Psoas muscle (tissue), 8 donors: Measurements from ENCODE around the gene ZNF441. TPM values are rescaled to one million over a fixed set of nuclear protein-coding genes. Genes with fewer than 3 reads are reported as not detected.

ENCODE experiments used
- ATAC-seq, 4 donors: fragments of 200-7000 bp; cut with Tn5 transposase; one replicate each; pipeline ENCODE4 v1.9.1; 2020; ENCODE audit warnings: moderate library complexity in 3 of 4, mild to moderate bottlenecking in 2 of 4
- DNase-seq, 2 donors: peaks; one replicate each; pipeline ENCODE4 v3.0.0-alpha.2; 2020
- H3K27ac ChIP-seq: fragments of 200-600 bp; one replicate; pipeline ENCODE4 v1.8.0; 2022
- H3K27me3 ChIP-seq, 3 donors: fragments of 200-600 bp in 1 of 3; one replicate each; pipeline versions ENCODE4 v1.6.1 to v1.8.0; 2013 to 2022; ENCODE audit warnings: low read length in 2 of 3, mild to moderate bottlenecking in 2 of 3, moderate library complexity in 1 of 3; ENCODE audit not compliant: insufficient read depth in 3 of 3
- H3K36me3 ChIP-seq, 2 donors: fragments of 200-600 bp in 1 of 2; one replicate each; pipeline versions ENCODE4 v1.6.1 to v1.8.0; 2013 to 2022; ENCODE audit warnings: low read depth in 1 of 2, mild to moderate bottlenecking in 1 of 2, moderate library complexity in 1 of 2; ENCODE audit not compliant: insufficient read depth in 1 of 2
- H3K4me1 ChIP-seq: fragments of 200-600 bp; one replicate; pipeline ENCODE4 v1.8.0; 2022
- H3K4me3 ChIP-seq: fragments of 200-600 bp; one replicate; pipeline ENCODE4 v1.8.0; 2022; ENCODE audit warnings: mild to moderate bottlenecking
- H3K9me3 ChIP-seq: fragments of 200-600 bp; one replicate; pipeline ENCODE4 v1.8.0; 2022
- WGBS, 3 donors: extraction: QIAGEN DNeasy Blood & Tissue Kit; methylation state at CpG; one replicate each; pipeline versions ENCODE4 v1.1.6 to v1.1.7; 2013; 5-methylcytosine and 5-hydroxymethylcytosine counted together
- intact Hi-C, 2 donors: fragments of 100-400 bp; cut with DNase I; formaldehyde crosslinking; loops; one replicate each; pipeline versions ENCODE4 v1.11.0 to v1.14.2; 2022
- polyA plus RNA-seq, 3 donors: library from polyadenylated mRNA; stranded (reverse); fragments of 200-250 nt; gene quantifications; one replicate each; pipeline ENCODE4 v1.2.3, GENCODE V29; 2013
- total RNA-seq, 4 donors: library from RNA; stranded (reverse); fragmentation: NEBNext Ultra II Directional in 2 of 4; extraction: Animal tissue kit (Norgen Biotek cat#: 25700) in 2 of 4; gene quantifications; one replicate each; pipeline versions ENCODE4 v1.2.1 to v1.2.4, GENCODE V29; 2021 to 2023
- TF ChIP-seq, protein P1 (sequence below): fragments of 200-600 bp; IDR thresholded peaks from one replicate; pipeline ENCODE4 v1.8.0; 2022; ENCODE audit warnings: antibody characterized with exemption
- donor health status: healthy with polysubstance abuse.
- donor health status: DM: no; HTN: no; CAD: no; lungs with moderate emphysema.
- donor health status: Bipolar disorder and iron deficiency.
- donor health status: healthy.
- donor health status: DM: yes; HTN: yes; CAD: no.
- donor health status: DM: no; HTN: no; CAD: no.
- donor health status: DM: no; HTN: no; CAD: no.
- donor health status: DM: yes; HTN: yes; CAD: no.

ZNF441 gene
- total and polyA plus RNA-seq, 7 donors: 1.3 to 4.7 (median 2.0) TPM

DNA sequence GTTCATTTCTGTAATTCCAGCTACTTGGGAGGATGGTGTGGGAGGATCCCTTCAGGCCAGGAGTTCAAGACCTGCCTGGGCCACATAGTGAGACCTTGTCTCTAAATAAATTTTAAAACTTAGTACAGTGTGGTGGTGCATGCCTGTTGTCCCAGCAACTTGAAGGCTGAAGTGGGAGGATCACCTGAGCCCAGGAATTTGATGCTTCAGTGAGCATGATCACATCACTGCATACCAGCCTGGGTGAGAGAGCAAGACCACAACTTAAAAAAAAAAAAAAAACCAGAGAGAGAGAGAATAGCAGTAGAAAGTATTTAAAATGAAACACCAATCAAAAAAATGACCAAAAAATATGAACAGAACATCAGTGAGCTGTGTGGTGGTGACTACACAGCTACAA, 20.9 kb upstream of the ZNF441 start:
- intact Hi-C loops: no loop called here
- ATAC-seq (no peak), DNase-seq (no peak)
- no peak overlapping the region for H3K4me3 ChIP-seq
- no peaks in the 10 kb centered on the region for H3K27me3 ChIP-seq
- H3K36me3 ChIP-seq: no peaks in the 10 kb centered on the region
- peaks cover 24% of the 10 kb centered on the region for H3K9me3 ChIP-seq
- TF ChIP-seq, protein P1, sequence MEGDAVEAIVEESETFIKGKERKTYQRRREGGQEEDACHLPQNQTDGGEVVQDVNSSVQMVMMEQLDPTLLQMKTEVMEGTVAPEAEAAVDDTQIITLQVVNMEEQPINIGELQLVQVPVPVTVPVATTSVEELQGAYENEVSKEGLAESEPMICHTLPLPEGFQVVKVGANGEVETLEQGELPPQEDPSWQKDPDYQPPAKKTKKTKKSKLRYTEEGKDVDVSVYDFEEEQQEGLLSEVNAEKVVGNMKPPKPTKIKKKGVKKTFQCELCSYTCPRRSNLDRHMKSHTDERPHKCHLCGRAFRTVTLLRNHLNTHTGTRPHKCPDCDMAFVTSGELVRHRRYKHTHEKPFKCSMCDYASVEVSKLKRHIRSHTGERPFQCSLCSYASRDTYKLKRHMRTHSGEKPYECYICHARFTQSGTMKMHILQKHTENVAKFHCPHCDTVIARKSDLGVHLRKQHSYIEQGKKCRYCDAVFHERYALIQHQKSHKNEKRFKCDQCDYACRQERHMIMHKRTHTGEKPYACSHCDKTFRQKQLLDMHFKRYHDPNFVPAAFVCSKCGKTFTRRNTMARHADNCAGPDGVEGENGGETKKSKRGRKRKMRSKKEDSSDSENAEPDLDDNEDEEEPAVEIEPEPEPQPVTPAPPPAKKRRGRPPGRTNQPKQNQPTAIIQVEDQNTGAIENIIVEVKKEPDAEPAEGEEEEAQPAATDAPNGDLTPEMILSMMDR: no peak
- H3K4me1 ChIP-seq: no peaks in the 10 kb centered on the region
- no peak overlapping the region for H3K27ac ChIP-seq

DNA sequence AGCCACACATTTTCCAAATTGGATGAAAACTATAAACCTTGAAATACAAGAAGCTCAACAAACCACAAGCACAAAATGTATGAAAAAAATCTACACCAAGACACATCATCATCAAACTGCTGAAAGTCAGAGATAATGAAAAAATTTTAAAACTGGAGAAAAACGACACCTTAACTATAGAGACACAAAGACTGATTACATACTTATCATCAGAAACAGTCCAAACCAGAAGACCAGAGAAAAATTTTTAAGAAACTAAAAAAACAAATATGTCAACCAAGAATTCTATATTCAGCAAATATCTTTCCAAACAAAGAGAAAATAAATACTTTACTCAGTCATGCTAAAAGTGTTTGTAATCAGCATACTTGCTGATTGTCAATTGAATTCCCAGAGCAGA, 19.5 kb upstream of the ZNF441 start:
- Histone ChIP-seq H3K27me3 (no peaks in the 10 kb centered on the region), H3K9me3 (peaks cover 24% of the 10 kb centered on the region), H3K4me3 (no peak overlapping the region), H3K36me3 (no peaks in the 10 kb centered on the region), H3K27ac (no peak overlapping the region), H3K4me1 (no peaks in the 10 kb centered on the region)
- ATAC-seq: no peak
- TF ChIP-seq, protein P1: no peak
- WGBS, 3 donors: 50 to 69% (median 66%) methylated on average over 1 of the region's 1 CpG
- DNase-seq: no peak
- intact Hi-C loops: no loop called here

DNA sequence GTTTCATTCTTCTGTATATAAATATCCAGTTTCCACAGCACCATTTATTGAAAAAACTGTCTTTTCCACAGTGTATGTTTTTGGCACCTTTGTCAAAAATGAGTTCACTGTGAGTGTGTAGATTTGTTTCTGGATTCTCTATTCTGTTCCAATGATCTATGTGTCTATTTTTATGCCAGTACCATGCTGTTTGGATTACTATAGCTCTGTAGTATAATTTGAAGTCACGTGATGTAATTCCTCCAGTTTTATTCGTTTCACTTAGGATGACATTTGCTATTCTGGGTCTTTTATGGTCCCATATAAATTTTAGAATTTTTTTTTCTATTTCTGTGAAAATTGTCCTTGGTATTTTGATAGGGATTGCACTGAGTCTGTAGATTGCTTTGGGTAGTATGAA, 17.0 kb upstream of the ZNF441 start:
- no peak overlapping the region for H3K27ac ChIP-seq
- 32 to 60% (median 56%) methylated on average over 2 of the region's 2 CpGs for WGBS, 3 donors
- peaks cover 24% of the 10 kb centered on the region for H3K9me3 ChIP-seq
- intact Hi-C loops: no loop called here
- no peak for DNase-seq
- no peaks in the 10 kb centered on the region for H3K27me3 ChIP-seq
- H3K4me3 ChIP-seq: no peak overlapping the region
- TF ChIP-seq, protein P1: no peak
- no peaks in the 10 kb centered on the region for H3K4me1 ChIP-seq
- H3K36me3 ChIP-seq: no peaks in the 10 kb centered on the region
- ATAC-seq: no peak

DNA sequence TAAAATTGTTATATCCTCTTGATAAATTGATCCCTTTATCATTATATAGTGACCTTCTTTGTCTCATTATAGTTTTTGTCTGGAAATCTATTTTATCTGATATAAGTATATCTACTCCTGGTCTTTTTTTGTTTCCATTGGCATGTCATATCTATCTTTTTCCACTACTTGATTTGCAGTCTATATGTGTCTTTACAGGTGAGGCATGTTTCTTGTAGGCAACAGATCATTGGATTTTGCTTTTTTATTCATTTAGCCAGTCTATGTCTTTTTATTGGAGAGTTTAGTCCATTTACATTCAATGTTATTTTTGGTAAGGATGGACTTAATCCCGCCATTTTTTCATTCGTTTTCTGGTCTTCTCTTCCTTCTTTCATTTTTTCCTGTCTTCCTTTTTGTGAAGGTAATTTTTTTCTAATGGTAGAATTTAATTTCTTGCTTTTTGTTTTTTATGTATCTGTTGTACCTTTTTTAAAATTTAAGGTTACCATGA, 14.5 kb upstream of the ZNF441 start:
- Histone ChIP-seq H3K27me3 (no peaks in the 10 kb centered on the region), H3K4me3 (no peak overlapping the region), H3K4me1 (no peaks in the 10 kb centered on the region), H3K9me3 (peaks cover 24% of the 10 kb centered on the region), H3K36me3 (no peaks in the 10 kb centered on the region), H3K27ac (no peak overlapping the region)
- TF ChIP-seq, protein P1: no peak
- WGBS, 3 donors: 55 to 85% (median 79%) methylated on average over 2 of the region's 2 CpGs
- no peak for ATAC-seq
- intact Hi-C loops: no loop called here
- no peak for DNase-seq

DNA sequence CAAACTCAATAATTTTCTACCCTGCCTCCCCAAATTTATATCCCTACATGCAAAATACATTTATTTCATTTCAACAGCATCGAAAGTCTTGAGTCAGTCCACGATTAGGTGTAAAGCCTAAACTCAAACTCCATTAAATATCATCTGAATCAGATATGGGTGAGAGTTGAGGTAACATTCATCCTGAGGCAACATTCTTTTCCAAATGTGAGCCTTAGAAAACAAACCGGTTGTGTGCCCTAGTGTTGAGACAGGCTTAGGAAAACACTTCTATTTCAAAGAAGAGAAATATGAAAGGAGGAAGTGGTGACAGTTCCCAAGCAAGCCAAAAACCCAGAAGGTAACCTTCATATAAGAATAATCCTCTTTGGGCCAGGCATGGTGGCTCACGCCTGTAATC, 12.1 kb upstream of the ZNF441 start:
- intact Hi-C loops: no loop called here
- peaks cover 8% of the 10 kb centered on the region for H3K9me3 ChIP-seq
- no peak for ATAC-seq

More for the DNA sequence above, 12.1 kb upstream of the ZNF441 start:
- Histone ChIP-seq H3K4me3 (no peak overlapping the region), H3K4me1 (no peaks in the 10 kb centered on the region), H3K27me3 (no peaks in the 10 kb centered on the region), H3K27ac (no peak overlapping the region), H3K36me3 (no peaks in the 10 kb centered on the region)
- no peak for DNase-seq
- 87 to 90% (median 88%) methylated on average over 4 of the region's 4 CpGs for WGBS, 3 donors
- TF ChIP-seq, protein P1: no peak
